Stimulated activated CD8-positive, alpha-beta memory T cell treated with anti-CD3 and anti-CD28 coated beads, Interleukin-2, amount 100 ng/mL, for 48 hours (primary cell): Measurements from ENCODE around the gene SNW1.
"Not testable (repeated sequence)": the region's sequence is repeated elsewhere in the genome, so short reads cannot be mapped to it uniquely, and the experiment has no call there.

Experiments
- DNase-seq, 2 donors: peaks; one replicate each; pipeline ENCODE4 v3.0.0-alpha.2; 2020; ENCODE audit warnings: low read depth in 2 of 2

SNW1 gene

DNA sequence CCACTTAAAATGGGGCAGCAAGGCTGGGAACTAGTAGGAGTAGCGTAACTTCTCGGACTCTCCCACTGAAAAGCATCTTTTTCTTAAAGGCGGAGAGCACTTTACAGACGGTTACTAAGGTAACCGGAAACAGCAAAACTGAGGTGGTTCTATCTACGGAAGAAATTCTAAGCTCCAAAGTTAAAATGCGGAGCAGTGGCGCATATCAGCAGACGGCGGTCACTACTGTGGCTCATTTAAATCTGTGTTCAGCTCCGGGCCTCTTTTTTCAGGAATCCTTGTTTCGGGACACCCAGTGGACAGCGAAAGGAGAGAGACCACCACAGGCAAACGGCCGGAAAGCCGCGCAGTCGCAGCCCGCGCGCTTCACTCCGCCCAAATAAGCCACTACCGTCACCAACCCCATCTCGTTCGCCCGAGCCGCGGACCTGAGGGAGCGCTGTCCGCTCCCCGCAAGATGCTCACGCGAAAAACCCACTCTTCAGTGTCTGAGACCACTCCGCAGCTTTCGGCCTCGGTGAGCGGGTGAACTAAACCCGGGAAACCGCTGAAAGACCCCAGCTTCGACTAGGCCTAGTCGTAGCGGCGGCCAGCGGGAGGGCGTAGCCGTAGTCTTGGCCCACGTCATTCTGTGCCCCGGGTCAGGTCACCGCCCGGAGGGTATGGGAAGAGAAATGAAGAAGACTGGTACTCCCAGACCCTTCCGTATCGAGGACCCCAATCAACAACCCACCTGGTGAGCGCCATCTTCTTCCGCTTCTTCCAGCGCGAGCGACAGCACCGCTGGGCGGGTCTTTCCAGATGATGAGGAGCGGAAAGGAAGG is at the start of gene SNW1:
TSS of gene SNW1 (minus strand) at position 776 of the 824 bp plus-strand sequence. CDS start at position 747, 29 bp downstream.
- DNase-seq = peak; percentile 81 to 85

- no peak for DNase-seq
Measured at GRCh38 chr14:77809011-77809410, 48.1 kb upstream of the SNW1 start.

- DNase-seq = no peak
Measured at GRCh38 chr14:77808250-77808649, 47.3 kb upstream of the SNW1 start.

GRCh38 chr14:77805706-77806105 is 44.8 kb upstream of the SNW1 start:
- DNase-seq = no peak

DNA sequence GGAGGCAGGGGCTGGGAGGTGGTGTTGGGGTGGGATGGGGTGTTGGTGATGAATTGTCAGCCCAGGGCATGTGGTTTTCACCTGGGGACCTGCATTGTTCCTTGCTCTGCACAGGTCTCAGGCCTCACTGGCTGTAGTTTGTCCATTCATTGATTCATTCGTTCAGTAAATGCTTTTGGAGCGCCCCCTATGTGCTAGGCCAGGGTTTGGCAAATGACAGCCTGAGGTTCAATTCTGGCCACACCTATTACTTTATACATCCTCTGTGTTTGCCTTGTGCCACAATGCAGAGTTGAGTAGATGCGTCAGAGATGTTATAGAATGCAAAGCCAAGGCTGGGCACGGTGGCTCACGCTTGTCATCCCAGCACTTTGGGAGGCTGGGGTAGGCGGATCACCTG is 43.6 kb upstream of the SNW1 start:
- DNase-seq = no peak

DNA sequence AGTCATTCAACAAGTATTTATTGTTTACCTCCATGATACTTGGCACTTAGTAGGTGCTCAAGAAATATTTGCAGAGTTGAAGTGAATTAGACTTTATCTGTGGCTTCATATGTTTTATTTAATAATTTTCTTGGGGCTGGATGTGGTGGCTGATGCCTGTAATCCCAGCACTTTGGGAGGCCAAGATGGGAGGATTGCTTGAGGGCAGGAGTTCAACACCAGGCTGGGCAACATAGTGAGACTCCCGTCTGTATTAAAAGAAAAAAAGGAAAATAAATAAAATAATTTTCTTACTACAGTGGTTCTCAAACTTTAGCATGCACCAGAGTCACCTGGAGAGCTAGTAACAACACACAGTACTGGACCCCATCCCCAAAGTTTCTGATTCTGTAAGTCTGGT is 39.9 kb upstream of the SNW1 start:
- no peak for DNase-seq

DNA sequence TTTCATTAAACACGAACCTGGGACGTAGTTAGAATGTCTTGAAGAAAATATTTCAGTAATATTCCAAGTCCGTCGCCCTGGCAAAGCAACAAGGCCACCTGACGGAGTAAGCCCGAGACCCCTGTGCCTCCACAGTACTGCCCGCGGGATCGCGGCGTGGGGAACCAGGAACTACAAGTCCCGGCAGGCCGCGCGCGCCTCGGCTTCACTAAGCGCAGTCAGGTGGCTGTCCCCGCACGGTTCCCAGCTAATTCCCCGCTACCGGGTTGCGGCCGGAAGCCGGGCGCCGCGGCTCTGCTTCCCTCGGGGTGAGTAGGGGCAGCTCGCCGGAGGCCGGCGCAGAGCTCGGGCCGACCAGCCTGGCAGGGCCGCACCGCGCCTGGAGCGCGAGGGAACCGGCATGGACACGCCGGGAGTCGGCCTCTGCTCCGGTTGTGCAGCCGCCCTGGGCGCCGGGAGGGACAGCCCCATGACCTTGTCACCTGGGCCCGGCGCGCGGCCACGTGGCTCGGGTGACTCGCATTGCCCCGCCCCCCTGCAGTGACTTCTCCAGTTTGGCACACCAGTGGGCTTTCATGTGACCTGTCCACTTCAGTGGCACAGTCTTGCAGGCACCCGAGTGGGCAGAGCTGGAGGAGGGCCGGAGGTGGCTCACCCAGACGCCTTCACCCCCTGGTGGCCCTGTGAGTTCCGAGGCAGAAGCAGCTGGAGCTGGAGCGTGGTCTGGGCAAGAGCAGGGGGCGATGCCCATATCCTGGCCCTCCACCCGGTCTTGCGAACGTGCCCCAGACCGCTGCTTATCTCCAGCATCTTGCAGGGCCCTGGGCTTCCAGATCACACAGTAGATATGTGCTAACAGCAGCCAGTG is 39.1 kb upstream of the SNW1 start, which contains the start of gene ADCK1:
TSS of gene ADCK1 (plus strand) at position 247 of the 868 bp plus-strand sequence. CDS start 18,870 bp downstream, outside the sequence.
- peak; percentile 80 to 81 for DNase-seq

DNA sequence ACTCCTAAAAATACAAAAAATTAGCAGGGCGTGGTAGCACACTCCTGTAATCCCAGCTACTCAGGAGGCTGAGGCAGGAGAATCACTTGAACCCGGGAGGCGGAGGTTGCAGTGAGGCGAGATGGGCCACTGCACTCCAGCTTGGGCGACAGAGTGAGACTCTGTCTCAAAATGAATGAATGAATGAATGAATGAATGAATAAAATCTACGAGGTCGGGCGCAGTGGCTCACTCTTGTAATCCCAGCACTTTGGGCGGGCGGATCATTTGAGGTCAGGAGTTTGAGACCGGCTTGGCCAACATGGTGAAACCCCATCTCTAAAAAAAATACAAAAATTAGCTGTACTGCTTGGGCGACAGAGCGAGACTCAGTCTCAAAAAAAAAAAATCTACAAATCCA is 38.5 kb upstream of the SNW1 start:
- not testable (repeated sequence) for DNase-seq

GRCh38 chr14:77794357-77794756 is 33.4 kb upstream of the SNW1 start:
- no peak for DNase-seq

GRCh38 chr14:77793255-77793654 is 32.3 kb upstream of the SNW1 start:
- DNase-seq = not testable (repeated sequence)

GRCh38 chr14:77791225-77791600 is 30.3 kb upstream of the SNW1 start:
- no peak for DNase-seq

DNA sequence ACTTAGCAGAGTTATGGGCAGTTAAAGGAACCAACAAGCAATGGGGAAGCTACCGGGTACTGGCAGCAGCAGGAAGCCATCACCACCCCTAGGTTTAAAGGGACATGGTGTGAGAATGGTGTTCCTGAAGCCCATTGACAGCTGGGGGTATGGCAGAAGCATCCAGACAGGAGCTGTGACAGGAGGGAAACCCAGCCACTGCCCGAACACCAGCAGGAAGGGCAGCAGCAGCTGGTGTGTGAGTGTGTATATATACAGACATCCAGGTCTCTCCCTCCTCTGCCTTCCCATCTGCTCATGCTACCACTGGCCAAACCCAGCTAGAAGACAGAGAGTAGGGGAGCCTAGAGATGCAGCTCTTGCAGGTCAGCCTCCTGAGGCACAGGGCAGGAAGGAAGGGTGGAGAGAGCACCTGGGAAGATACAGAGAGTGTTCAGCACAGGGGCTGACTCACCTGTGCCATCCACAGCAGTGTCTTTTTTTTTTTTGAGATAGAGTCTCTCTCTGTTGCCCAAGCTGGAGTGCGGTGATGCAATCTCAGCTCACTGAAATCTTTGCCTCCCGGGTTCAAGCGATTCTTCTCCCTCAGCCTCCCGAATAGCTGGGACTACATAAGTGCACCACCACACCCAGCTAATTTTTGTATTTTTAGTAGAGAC is 29.7 kb upstream of the SNW1 start:
- no peak for DNase-seq

DNA sequence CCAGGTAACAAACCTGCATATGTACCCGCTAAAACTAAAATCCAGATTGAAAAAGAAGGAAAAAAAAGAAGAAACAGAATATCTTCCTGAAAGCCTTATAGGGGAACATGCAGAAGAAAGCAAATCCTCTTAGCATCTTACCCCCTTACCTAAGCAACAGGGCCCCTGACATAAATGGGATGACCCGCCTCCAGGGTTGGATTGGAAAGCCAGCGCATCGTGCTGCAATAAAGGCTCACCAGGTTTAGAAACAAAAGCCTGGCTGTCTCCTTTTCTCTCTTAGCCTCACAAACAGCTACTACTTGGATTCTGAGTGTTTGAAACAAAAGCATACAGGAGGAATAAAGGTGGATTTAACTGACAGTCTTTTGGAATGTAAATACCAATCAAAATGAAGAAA is 25.2 kb upstream of the SNW1 start:
- no peak for DNase-seq

DNA sequence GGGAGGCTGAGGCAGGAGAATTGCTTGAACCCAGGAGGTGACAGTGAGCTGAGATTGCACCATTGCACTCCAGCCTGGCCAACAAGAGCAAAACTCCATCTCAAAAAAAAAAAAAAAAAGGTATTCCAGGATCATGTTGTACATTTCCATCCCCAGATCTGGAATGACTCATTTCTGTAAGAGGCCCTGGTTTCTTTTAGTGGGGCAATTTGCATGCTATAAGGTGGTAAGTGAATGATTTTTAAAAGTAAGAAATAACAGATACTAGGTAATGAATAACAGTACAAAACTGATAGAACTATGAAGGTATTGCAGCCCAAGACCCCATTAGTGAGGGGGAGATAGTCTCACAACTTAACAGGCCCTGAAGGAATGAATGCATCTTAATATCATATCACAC is 21.2 kb upstream of the SNW1 start:
- no peak for DNase-seq

DNA sequence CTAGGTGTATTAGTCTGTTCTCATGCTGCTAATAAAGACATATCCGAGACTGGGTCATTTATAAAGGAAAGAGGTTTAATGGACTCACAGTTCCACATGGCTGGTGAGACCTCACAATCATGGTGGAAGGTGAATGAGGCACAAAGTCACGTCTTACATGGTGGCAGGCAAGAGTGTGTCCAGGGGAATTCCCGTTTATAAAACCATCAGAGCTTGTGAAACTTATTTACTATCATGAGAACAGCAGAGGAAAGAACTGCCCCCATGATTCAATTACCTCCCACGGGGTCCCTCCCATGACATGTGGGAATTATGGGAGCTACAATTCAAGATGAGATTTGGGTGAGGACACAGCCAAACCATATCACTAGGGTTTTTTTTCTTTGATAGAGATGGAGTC is 13.0 kb upstream of the SNW1 start:
- DNase-seq = not testable (repeated sequence)

DNA sequence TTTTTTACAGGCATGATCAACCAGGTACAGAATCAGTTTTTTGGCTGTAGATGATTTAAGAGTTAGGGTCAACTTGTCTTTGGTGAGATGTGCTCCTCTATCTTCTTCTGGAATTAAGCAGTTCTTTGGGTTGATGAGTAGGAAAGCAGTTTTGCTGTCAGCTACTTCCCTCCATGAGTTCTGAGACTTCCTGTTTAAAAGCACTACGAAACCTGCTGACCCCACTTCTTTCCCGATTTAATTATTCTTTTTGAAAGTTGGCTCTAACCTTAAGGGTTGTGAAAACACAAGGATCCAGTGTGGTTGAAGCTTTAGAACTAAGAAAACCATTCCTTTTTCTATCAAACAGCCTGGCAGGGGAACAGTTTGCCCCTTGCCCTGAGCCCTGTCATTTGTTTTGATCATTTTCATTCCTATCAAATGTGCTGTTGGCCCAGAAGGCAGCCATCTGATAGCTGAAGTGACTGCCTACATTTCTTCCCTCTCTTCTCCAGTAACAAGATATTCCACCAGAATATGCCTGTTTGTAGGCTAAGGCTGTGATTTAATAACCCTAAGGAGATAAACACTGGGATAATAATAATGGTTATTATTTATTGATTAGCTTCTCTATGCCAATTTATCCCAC is 7.6 kb upstream of the SNW1 start:
- not testable (repeated sequence) for DNase-seq

DNA sequence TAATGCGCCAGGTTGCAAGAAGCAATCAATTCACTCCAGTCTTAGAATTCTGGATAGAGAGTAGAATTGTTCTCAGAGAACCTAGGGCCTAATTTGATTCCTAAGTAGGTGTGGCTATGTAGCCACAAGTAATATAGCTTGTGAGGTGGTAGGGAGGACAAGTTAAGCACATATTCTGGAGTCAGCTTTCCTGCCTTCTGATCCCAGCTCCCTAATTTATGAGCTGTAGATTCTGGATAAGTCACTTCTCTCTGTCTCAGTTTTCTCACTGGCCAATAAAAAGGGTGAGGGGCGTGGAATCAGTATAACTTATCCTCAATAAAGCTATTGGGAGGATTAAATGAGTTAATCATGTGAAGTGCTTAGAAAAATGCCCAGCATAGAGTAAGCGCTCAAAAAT is 3.0 kb upstream of the SNW1 start:
- no peak for DNase-seq

DNA sequence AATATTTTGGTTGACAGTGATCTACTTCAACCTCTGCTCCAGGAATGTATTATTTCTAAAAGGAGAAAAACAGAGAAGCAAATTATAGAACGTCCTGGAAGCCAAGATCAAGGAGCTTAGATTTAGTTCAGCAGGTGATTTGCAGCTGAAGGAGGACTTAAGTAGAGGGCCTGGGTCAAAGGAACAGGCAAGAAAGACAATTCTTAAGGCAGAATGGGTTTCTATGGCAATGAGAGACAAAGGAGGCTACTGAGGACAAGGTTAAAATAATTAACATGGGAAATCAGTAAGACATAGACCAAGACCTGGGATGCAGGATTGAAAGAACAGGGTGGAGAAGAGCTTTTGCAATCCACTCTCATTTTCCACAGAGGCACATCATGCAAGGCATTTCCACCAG is 2.4 kb upstream of the SNW1 start:
- DNase-seq = no peak

DNA sequence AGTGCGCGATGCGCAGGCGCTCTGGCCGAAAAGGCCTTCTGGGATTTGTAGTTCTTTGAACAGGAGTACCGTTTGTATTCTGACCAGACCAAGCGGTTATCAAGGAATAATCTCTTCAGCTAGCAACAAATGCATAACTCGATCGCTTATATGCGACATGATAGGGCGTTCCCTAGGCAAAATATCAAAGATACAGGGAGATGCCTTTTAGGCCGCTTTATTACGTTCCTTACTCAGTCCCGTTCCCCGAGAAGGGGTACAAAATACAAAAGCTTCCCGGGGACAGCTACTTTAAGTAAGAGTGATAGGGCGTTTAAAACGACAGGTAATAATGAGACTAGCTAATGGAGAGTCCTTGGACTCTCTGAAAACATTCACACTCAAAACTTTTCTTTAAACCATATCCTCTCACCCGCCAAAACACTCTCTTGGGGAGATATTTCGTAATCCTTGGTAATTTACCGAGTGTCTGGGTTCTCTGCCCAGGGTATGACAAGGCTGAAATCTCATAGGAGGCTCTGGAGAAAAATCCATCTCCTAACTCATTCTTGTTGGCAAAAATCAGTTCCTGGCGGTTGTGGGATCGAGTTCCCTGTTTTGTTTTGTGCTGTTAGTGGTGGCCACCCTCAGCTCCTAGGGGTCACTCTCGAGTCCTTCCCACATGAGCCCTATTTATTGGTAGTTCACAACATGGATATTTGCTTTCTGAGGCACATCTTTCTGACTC is 412 bp upstream of the SNW1 start:
- no peak for DNase-seq

GRCh38 chr14:77752799-77753516 is 8.0 kb downstream of the SNW1 start:
- DNase-seq = no peak
